DOHH2 (cell line): Measurements from ENCODE around the gene ACTBL2.

ENCODE experiments used
- EZH2phosphoT487 ChIP-seq: fragments of 200-600 bp; sonication (generic); IDR thresholded peaks from 2 replicates; pipeline ENCODE4 v1.6.1; 2017; ENCODE audit warnings: borderline replicate concordance, mild to moderate bottlenecking, antibody characterized with exemption, low read length, moderate library complexity, mixed read lengths
- TF ChIP-seq, protein P1 (sequence below): fragments of 200-600 bp; sonication (generic); IDR thresholded peaks from one replicate; pipeline ENCODE4 v1.5.1; 2014; ENCODE audit warnings: antibody characterized with exemption, mild to moderate bottlenecking, low read depth, low read length; ENCODE audit not compliant: poor library complexity, severe bottlenecking

- TF ChIP-seq, protein P1, sequence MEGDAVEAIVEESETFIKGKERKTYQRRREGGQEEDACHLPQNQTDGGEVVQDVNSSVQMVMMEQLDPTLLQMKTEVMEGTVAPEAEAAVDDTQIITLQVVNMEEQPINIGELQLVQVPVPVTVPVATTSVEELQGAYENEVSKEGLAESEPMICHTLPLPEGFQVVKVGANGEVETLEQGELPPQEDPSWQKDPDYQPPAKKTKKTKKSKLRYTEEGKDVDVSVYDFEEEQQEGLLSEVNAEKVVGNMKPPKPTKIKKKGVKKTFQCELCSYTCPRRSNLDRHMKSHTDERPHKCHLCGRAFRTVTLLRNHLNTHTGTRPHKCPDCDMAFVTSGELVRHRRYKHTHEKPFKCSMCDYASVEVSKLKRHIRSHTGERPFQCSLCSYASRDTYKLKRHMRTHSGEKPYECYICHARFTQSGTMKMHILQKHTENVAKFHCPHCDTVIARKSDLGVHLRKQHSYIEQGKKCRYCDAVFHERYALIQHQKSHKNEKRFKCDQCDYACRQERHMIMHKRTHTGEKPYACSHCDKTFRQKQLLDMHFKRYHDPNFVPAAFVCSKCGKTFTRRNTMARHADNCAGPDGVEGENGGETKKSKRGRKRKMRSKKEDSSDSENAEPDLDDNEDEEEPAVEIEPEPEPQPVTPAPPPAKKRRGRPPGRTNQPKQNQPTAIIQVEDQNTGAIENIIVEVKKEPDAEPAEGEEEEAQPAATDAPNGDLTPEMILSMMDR = no peak
- TF ChIP-seq EZH2phosphoT487 = no peak
Measured at GRCh38 chr5:57529864-57530263, 47.3 kb upstream of the ACTBL2 start.
